H1 (cell line): ENCODE results near the gene NRTN. TPM values are rescaled to one million over a fixed set of nuclear protein-coding genes. Genes with fewer than 3 reads are reported as not detected.

Experiments used
- SP4 ChIP-seq: IDR thresholded peaks from 2 replicates; pipeline ENCODE4 v1.6.1; 2012; ENCODE audit warnings: low read length, inconsistent platforms
- polyA plus RNA-seq, 7 experiments: library from polyadenylated mRNA; depleted of rRNA in 3 of 7; stranded (reverse) in 5 of 7; unstranded in 2 of 7; fragments of >200 nt in 5 of 7; fragments of 200-250 nt in 2 of 7; gene quantifications; 1 replicate in 5 of 7; 2 replicates in 1 of 7; 4 replicates in 1 of 7; pipeline versions ENCODE4 v1.2.1 to v1.2.3, GENCODE V29; 2011 to 2013; ENCODE audit warnings: missing spikeins in 2 of 7, mixed read lengths in 2 of 7
- total RNA-seq: library from RNA; stranded (reverse); fragmentation: NEBNext Ultra II Directional; extraction: Animal tissue kit (Norgen Biotek cat#: 25700); gene quantifications from 2 replicates; pipeline ENCODE4 v1.2.1, GENCODE V29; 2021

NRTN gene
- total and polyA plus RNA-seq, 2 of the 8 experiments (the other 6 are each of a cell fraction or from before 2014, with no cell fraction given): 3.9 to 5.3 TPM

DNA sequence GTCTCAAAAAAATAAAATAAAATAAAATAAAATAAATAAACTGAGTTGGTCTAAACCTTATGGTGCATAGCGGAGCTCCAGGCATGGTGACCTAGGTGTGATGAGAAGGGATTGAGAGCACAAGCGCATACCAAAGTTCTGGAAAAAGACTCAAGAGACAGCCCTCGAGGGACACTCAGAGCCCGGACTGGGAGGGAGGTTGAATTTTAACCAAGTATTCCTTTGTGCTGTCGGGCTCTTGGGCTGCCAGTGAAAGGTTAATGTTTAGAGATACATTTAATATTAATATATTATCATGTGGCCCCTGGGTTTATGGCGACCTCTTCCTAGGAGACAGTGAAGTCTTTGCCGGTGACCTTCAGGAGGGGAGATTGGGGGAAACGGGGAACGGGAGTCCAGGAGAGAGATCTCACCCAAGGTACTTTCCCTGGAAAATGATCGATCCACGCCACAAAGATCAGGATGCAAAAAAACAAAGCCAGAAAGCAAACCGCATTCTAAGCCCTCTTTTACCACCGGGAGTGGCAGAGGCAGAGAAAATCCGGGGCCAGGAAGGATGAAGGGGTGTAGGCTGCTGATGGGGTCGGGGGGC lies 33.0 kb downstream of the NRTN start (continued):
- TF ChIP-seq SP4: no peak
